Neural progenitor cell (in vitro differentiated cells): Measurements from ENCODE around the gene MED19.
"Not testable (repeated sequence)": the region's sequence is repeated elsewhere in the genome, so short reads cannot be mapped to it uniquely, and the experiment has no call there.

Experiments used
- EZH2 ChIP-seq: fragments of 200-600 bp; sonication (generic); IDR thresholded peaks from 2 replicates; pipeline ENCODE4 v1.6.1; 2017; ENCODE audit warnings: antibody characterized with exemption, mild to moderate bottlenecking, moderate library complexity
- EZH2phosphoT487 ChIP-seq: fragments of 200-600 bp; sonication (generic); IDR thresholded peaks from 2 replicates; pipeline ENCODE4 v1.6.1; 2017; ENCODE audit warnings: antibody characterized with exemption
- TF ChIP-seq, protein P1 (sequence below): fragments of 200-600 bp; sonication (generic); IDR thresholded peaks from 2 replicates; pipeline ENCODE4 v1.5.1; 2017; ENCODE audit warnings: antibody characterized with exemption, mild to moderate bottlenecking

DNA sequence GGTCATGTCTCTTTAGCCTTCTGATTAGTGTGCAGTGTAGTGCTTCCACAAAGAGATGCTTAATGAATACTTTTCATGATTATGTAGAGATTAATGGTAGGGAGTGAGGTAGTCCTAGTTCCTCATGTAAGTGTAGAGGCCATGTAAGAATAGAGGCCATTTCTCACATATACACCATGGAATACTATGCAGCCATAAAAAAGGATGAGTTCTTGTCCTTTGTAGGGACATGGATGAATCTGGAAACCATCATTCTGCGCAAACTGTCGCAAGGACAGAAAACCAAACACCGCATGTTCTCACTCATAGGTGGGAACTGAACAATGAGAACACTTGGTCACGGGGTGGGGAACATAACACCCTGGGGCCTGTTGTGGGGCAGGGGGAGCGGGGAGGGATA, 21.5 kb downstream of the MED19 start:
- TF ChIP-seq, protein P1, sequence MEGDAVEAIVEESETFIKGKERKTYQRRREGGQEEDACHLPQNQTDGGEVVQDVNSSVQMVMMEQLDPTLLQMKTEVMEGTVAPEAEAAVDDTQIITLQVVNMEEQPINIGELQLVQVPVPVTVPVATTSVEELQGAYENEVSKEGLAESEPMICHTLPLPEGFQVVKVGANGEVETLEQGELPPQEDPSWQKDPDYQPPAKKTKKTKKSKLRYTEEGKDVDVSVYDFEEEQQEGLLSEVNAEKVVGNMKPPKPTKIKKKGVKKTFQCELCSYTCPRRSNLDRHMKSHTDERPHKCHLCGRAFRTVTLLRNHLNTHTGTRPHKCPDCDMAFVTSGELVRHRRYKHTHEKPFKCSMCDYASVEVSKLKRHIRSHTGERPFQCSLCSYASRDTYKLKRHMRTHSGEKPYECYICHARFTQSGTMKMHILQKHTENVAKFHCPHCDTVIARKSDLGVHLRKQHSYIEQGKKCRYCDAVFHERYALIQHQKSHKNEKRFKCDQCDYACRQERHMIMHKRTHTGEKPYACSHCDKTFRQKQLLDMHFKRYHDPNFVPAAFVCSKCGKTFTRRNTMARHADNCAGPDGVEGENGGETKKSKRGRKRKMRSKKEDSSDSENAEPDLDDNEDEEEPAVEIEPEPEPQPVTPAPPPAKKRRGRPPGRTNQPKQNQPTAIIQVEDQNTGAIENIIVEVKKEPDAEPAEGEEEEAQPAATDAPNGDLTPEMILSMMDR: not testable (repeated sequence)
- TF ChIP-seq EZH2phosphoT487, EZH2: not testable (repeated sequence)
